Stimulated activated CD8-positive, alpha-beta memory T cell treated with anti-CD3 and anti-CD28 coated beads, Interleukin-4, amount 100 ng/mL, for 48 hours (primary cell): ENCODE measurements around the gene HNF4A.

Experiments used
- DNase-seq: peaks from one replicate; pipeline ENCODE4 v3.0.0-alpha.2; 2020

Gene HNF4A

DNA sequence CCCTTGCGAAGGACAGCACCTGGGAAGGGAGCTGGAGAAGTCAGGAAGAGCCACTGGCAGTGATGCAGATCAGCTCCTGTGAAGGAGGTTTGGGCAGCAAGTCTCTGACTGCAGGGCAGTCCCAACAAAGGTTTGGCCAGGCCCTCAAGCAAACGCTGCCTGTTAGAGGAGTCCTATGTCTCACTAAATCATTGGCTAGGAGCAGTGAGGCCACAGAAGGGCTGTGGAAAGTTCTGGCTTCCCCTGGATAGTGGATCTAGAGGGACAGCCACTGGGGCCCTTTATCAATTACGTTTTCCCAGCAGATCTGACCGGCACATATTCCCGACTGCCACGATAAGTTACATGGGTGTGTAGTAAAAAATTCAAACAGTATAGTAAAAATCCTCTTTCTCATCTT is 122.7 kb downstream of the HNF4A start:
- no peak for DNase-seq

DNA sequence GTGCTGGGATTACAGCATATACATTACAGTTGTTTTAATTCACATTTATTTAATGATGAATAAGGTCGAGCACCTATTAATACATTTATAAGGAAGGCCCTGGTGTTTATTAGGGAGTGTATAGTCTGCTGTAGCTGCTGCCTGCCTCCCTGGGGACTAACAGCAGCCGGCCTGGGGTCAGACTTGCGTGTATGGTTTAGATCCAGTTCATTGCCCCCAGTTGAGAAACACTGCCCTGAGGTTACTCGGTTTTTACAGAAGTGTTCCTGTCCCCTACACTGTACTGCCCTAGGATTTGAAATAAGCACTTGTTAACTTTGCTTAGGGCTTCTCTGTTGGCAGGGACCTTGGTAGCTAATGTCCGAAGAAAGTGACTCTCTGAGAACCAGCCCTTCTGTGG is 124.1 kb downstream of the HNF4A start:
- DNase-seq = no peak

DNA sequence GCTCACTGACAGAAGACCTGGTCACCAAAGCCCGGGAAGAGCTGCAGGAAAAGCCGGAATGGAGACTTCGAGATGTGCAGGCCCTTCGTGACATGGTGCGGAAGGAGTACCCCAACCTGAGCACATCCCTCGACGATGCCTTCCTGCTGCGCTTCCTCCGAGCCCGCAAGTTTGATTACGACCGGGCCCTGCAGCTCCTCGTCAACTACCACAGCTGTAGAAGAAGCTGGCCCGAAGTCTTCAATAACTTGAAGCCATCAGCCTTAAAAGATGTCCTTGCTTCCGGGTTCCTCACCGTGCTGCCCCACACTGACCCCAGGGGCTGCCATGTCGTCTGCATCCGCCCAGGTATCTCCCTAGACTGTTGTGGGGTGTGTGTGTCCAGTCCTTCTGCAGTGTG is 124.6 kb downstream of the HNF4A start:
- no peak for DNase-seq

DNA sequence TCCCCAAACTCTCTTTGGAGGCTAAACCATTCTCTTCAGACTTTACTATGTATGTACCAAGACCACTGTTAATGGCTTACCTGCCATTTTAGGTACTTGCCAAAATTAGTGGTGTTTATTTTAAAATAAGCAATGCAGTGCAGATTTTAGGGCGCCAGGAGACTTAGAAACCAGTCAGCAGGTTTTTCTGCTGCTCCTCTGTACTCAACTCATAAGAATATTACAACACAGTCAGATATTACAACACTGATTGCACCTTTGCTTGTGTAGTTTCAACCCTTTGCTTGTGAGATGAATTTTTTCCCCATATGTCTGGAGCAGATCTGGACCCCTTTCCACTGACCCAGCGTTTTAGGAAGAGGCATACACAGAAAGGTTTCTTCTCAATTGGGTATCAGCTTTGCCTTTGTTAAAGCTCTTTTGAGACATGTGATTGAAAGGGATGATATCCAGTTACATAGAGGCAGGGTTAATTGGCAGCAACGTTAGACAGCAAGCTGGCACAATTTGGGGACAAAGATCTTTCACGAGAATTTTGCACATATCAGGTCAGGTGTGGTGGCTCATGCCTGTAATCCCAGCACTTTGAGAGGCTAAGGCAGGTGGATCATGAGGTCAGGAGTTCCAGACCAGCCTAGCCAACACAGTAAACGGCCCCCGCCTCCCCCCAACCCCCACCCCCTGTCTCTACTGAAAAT is 126.4 kb downstream of the HNF4A start:
- DNase-seq = no peak

DNA sequence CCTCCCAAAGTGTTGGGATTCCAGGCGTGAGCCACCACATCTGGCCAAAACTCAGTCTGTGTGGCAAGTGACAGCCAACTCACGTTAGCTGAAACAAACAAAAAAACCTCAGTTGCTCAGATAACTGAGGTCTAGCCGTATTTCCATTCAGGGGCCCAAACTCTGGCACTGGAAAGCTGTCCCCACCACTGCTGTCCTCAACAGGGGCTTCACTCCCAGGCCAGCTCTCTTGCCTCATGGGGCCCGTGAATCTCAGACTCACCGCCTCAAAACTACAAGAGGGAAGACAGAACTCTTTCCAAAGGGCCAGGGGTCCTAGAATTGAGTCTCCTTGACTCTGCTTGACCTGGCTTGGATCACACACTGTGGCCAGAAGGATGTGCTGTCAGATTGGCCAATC is 127.6 kb downstream of the HNF4A start:
- DNase-seq = no peak
